NCI-H2107 (cell line): ENCODE measurements around the gene IBTK.
"Not testable (repeated sequence)": the region's sequence is repeated elsewhere in the genome, so short reads cannot be mapped to it uniquely, and the experiment has no call there.

Experiments
- DNase-seq: peaks from one replicate; lab custom pipeline; 2025; lab: John Stamatoyannopoulos, UW

The IBTK gene

GRCh38 chr6:82178077-82178758 is 69.3 kb downstream of the IBTK start:
- DNase-seq = no peak

- DNase-seq = no peak
Observed at GRCh38 chr6:82176616-82177015, 70.9 kb downstream of the IBTK start.

GRCh38 chr6:82172594-82172993 is 75.0 kb downstream of the IBTK start:
- DNase-seq = no peak

- DNase-seq = no peak
Observed at GRCh38 chr6:82169138-82169876, 78.2 kb downstream of the IBTK start.

- no peak for DNase-seq
Observed at GRCh38 chr6:82166493-82166892, 81.1 kb downstream of the IBTK start.

GRCh38 chr6:82160255-82160990 is 87.1 kb downstream of the IBTK start:
- DNase-seq = no peak

- DNase-seq = not testable (repeated sequence)
Observed at GRCh38 chr6:82152786-82153185, 94.8 kb downstream of the IBTK start.

- DNase-seq = not testable (repeated sequence)
Observed at GRCh38 chr6:82151147-82151546, 96.4 kb downstream of the IBTK start.

GRCh38 chr6:82145926-82146452 is 101.6 kb downstream of the IBTK start:
- DNase-seq = no peak

- no peak for DNase-seq
Observed at GRCh38 chr6:82144852-82145340, 102.6 kb downstream of the IBTK start.

GRCh38 chr6:82144007-82144851 is 103.3 kb downstream of the IBTK start:
- DNase-seq = no peak

- DNase-seq = no peak
Observed at GRCh38 chr6:82143041-82143481, 104.5 kb downstream of the IBTK start.

GRCh38 chr6:82142524-82142923 is 105.0 kb downstream of the IBTK start:
- DNase-seq = no peak

- DNase-seq = no peak
Observed at GRCh38 chr6:82138075-82138791, 109.3 kb downstream of the IBTK start.

GRCh38 chr6:82131441-82131840 is 116.1 kb downstream of the IBTK start:
- no peak for DNase-seq

GRCh38 chr6:82129797-82130196 is 117.7 kb downstream of the IBTK start:
- no peak for DNase-seq

GRCh38 chr6:82128973-82129372 is 118.6 kb downstream of the IBTK start:
- not testable (repeated sequence) for DNase-seq

GRCh38 chr6:82123632-82124031 is 123.9 kb downstream of the IBTK start:
- no peak for DNase-seq
